H1 (cell line): ENCODE results near the gene RAD51B. TPM values are rescaled to one million over a fixed set of nuclear protein-coding genes. Genes with fewer than 3 reads are reported as not detected.

ENCODE experiments used
- CTCF ChIA-PET: fragments of 300-600 bp; sonication (Branson Sonifier 250); formaldehyde crosslinking; loops from one replicate; lab custom pipeline; 2021; ENCODE audit not compliant: partially characterized antibody; lab: Charles Lee
- POLR2A ChIA-PET: fragments of 300-600 bp; sonication (Branson Sonifier 250); formaldehyde crosslinking; loops from one replicate; lab custom pipeline; 2021; ENCODE audit warnings: inconsistent platforms; ENCODE audit not compliant: partially characterized antibody; lab: Charles Lee
- DNase-seq, 2 experiments: peaks; one replicate each; pipeline versions ENCODE4 v3.0.0 to v3.0.0-alpha.2; 2010 to 2022; ENCODE audit warnings: low spot score in 2 of 2, low read depth in 1 of 2, mixed read lengths in 1 of 2
- FAIRE-seq: peaks from 2 replicates; lab custom pipeline; 2011; peaks lifted over from hg19 to GRCh38; lab: Jason Lieb, UNC
- H2AFZ ChIP-seq: 2 replicates; pipeline ENCODE4 v1.8.1; 2012; ENCODE audit warnings: low read length, inconsistent platforms
- H2AK5ac ChIP-seq: 2 replicates; pipeline ENCODE4 v1.6.1; 2013; ENCODE audit warnings: low read depth, low read length
- H2BK120ac ChIP-seq: replicated peaks from 2 replicates; pipeline ENCODE3; 2013; ENCODE audit warnings: low read depth, low read length, inconsistent platforms
- H2BK12ac ChIP-seq: 2 replicates; pipeline ENCODE4 v1.6.1; 2013; ENCODE audit warnings: low read depth, low read length
- H2BK15ac ChIP-seq: 2 replicates; pipeline ENCODE4 v1.6.1; 2013; ENCODE audit warnings: low read length
- H2BK20ac ChIP-seq: 2 replicates; pipeline ENCODE4 v1.6.1; 2013; ENCODE audit warnings: low read length
- H2BK5ac ChIP-seq: 2 replicates; pipeline ENCODE4 v1.6.1; 2013; ENCODE audit warnings: low read depth, low read length
- H3K14ac ChIP-seq: 2 replicates; pipeline ENCODE4 v1.6.1; 2013; ENCODE audit warnings: inconsistent platforms; ENCODE audit not compliant: insufficient read length
- H3K18ac ChIP-seq: 2 replicates; pipeline ENCODE4 v1.6.1; 2013; ENCODE audit warnings: low read length; ENCODE audit errors: extremely low read depth
- H3K23ac ChIP-seq: 2 replicates; pipeline ENCODE4 v1.6.1; 2013; ENCODE audit warnings: inconsistent platforms; ENCODE audit not compliant: insufficient read length
- H3K23me2 ChIP-seq: 2 replicates; pipeline ENCODE4 v1.6.1; 2013; ENCODE audit warnings: low read depth, low read length
- H3K27ac ChIP-seq: 2 replicates; pipeline ENCODE4 v1.6.1; 2011; ENCODE audit warnings: low read depth, low read length, inconsistent platforms
- H3K27me3 ChIP-seq, 4 experiments: replicated peaks in 1 of 4; 1 replicate in 1 of 4; 2 replicates in 3 of 4; pipeline versions ENCODE4 v1.6.1 to v1.8.1; 2011 to 2013; ENCODE audit warnings: low read length in 3 of 4, mild to moderate bottlenecking in 3 of 4, inconsistent platforms in 2 of 4, mixed read lengths in 2 of 4, moderate library complexity in 1 of 4; ENCODE audit not compliant: control insufficient read depth in 3 of 4, insufficient read depth in 3 of 4; ENCODE audit errors: extremely low read depth in 1 of 4
- H3K36me3 ChIP-seq, 4 experiments: 2 replicates each; pipeline versions ENCODE4 v1.6.1 to v1.8.1; 2011 to 2013; ENCODE audit warnings: mild to moderate bottlenecking in 4 of 4, low read length in 3 of 4, moderate library complexity in 2 of 4, control low read depth in 1 of 4, inconsistent platforms in 1 of 4; ENCODE audit not compliant: insufficient read depth in 4 of 4, control insufficient read depth in 2 of 4
- H3K4ac ChIP-seq: replicated peaks from 2 replicates; pipeline ENCODE3; 2013; ENCODE audit warnings: low read length, low read depth, mixed read lengths, inconsistent platforms; ENCODE audit not compliant: insufficient read length
- H3K4me1 ChIP-seq, 4 experiments: replicated peaks in 1 of 4; 1 replicate in 1 of 4; 2 replicates in 3 of 4; pipeline versions ENCODE4 v1.6.1 to v1.8.1; 2011 to 2013; ENCODE audit warnings: low read length in 3 of 4, inconsistent platforms in 2 of 4, mixed read lengths in 1 of 4; ENCODE audit not compliant: insufficient read depth in 4 of 4, control insufficient read depth in 3 of 4
- H3K4me2 ChIP-seq, 2 experiments: 2 replicates each; pipeline versions ENCODE4 v1.6.1 to v1.8.1; 2011 to 2013; ENCODE audit warnings: low read depth in 2 of 2, low read length in 2 of 2, control low read depth in 1 of 2, inconsistent platforms in 1 of 2, mild to moderate bottlenecking in 1 of 2; ENCODE audit not compliant: insufficient read depth in 1 of 2
- H3K4me3 ChIP-seq, 4 experiments: fragments of 200-600, 300-600 bp in 1 of 4; sonication (generic), shearing (Covaris generic), sonication (Bioruptor Twin) in 1 of 4; 2 replicates each; pipeline versions ENCODE4 v1.5.1 to v1.8.1; 2011 to 2016; ENCODE audit warnings: low read length in 4 of 4, low read depth in 3 of 4, control low read depth in 2 of 4, inconsistent platforms in 2 of 4, mild to moderate bottlenecking in 2 of 4, mixed read lengths in 1 of 4, moderate library complexity in 1 of 4; ENCODE audit not compliant: insufficient read depth in 2 of 4; ENCODE audit errors: extremely low read depth in 1 of 4
- H3K56ac ChIP-seq: replicated peaks from 2 replicates; pipeline ENCODE3; 2013; ENCODE audit warnings: low read depth, mild to moderate bottlenecking, mixed read lengths, low read length, inconsistent platforms; ENCODE audit not compliant: insufficient read length
- H3K79me1 ChIP-seq: 2 replicates; pipeline ENCODE4 v1.6.1; 2013; ENCODE audit warnings: low read depth, low read length, control low read depth
- H3K79me2 ChIP-seq, 2 experiments: 2 replicates each; pipeline versions ENCODE4 v1.6.1 to v1.8.1; 2012 to 2013; ENCODE audit warnings: low read length in 2 of 2, mild to moderate bottlenecking in 2 of 2, inconsistent platforms in 1 of 2; ENCODE audit not compliant: insufficient read depth in 2 of 2, control insufficient read depth in 1 of 2
- H3K9ac ChIP-seq, 4 experiments: replicated peaks in 1 of 4; 1 replicate in 1 of 4; 2 replicates in 3 of 4; pipeline versions ENCODE4 v1.6.1 to v1.8.1; 2011 to 2013; ENCODE audit warnings: low read depth in 3 of 4, low read length in 3 of 4, control low read depth in 2 of 4, mild to moderate bottlenecking in 2 of 4, moderate library complexity in 2 of 4, inconsistent platforms in 1 of 4; ENCODE audit errors: extremely low read depth in 1 of 4
- H3K9me3 ChIP-seq, 2 experiments: 2 replicates each; pipeline versions ENCODE4 v1.6.1 to v1.8.1; 2012 to 2013; ENCODE audit warnings: mild to moderate bottlenecking in 2 of 2, moderate library complexity in 2 of 2, control low read depth in 1 of 2, inconsistent platforms in 1 of 2, low read depth in 1 of 2, low read length in 1 of 2, mixed read lengths in 1 of 2; ENCODE audit not compliant: insufficient read depth in 2 of 2
- H4K20me1 ChIP-seq, 2 experiments: replicated peaks in 1 of 2; 2 replicates each; pipeline versions ENCODE3 to v1.8.1; 2011 to 2013; ENCODE audit warnings: inconsistent platforms in 2 of 2, low read length in 2 of 2, mild to moderate bottlenecking in 1 of 2; ENCODE audit not compliant: insufficient read depth in 2 of 2, control insufficient read depth in 1 of 2
- H4K5ac ChIP-seq: 2 replicates; pipeline ENCODE4 v1.6.1; 2013; ENCODE audit warnings: low read length, low read depth, mixed read lengths, inconsistent platforms; ENCODE audit not compliant: insufficient read length
- H4K8ac ChIP-seq: 2 replicates; pipeline ENCODE4 v1.8.0; 2013; ENCODE audit warnings: mild to moderate bottlenecking, moderate library complexity, low read length, inconsistent platforms; ENCODE audit not compliant: insufficient read depth; ENCODE audit errors: extremely low read depth
- H4K91ac ChIP-seq: replicated peaks from 2 replicates; pipeline ENCODE3; 2013; ENCODE audit warnings: low read length, mixed read lengths, inconsistent platforms; ENCODE audit not compliant: insufficient read length
- BACH1 ChIP-seq: IDR thresholded peaks from 2 replicates; pipeline ENCODE4 v1.6.1; 2012; ENCODE audit warnings: low read length, improper control_type of control experiment
- BCL11A ChIP-seq, 2 experiments: IDR thresholded peaks; one replicate each; pipeline ENCODE4 v1.6.1; 2011; ENCODE audit warnings: low read depth in 2 of 2, low read length in 2 of 2, mild to moderate bottlenecking in 2 of 2
- CEBPB ChIP-seq: IDR thresholded peaks from 2 replicates; pipeline ENCODE4 v1.6.1; 2012; ENCODE audit warnings: low read depth, low read length
- EZH2 ChIP-seq: fragments of 200-600 bp; sonication (generic); IDR thresholded peaks from 2 replicates; pipeline ENCODE4 v1.7.1; 2012; ENCODE audit warnings: low read depth, mild to moderate bottlenecking, moderate library complexity, low read length, inconsistent platforms; ENCODE audit not compliant: severe bottlenecking
- GTF2F1 ChIP-seq: IDR thresholded peaks from 2 replicates; pipeline ENCODE4 v1.6.1; 2012; ENCODE audit warnings: low read depth, low read length, improper control_type of control experiment, borderline replicate concordance
- HDAC2 ChIP-seq, 2 experiments: fragments of 300-600 bp in 1 of 2; sonication (generic) in 1 of 2; IDR thresholded peaks; 2 replicates each; pipeline ENCODE4 v1.6.1; 2011 to 2012; ENCODE audit warnings: low read depth in 2 of 2, low read length in 2 of 2, mild to moderate bottlenecking in 2 of 2, moderate library complexity in 2 of 2, borderline replicate concordance in 1 of 2, inconsistent platforms in 1 of 2
- POLR2AphosphoS5 ChIP-seq: IDR thresholded peaks from 2 replicates; pipeline ENCODE4 v1.6.1; 2011; ENCODE audit warnings: low read depth, low read length
- RXRA ChIP-seq: IDR thresholded peaks from 2 replicates; pipeline ENCODE4 v1.6.1; 2011; ENCODE audit warnings: low read depth, mild to moderate bottlenecking, low read length, moderate library complexity; ENCODE audit not compliant: insufficient read depth
- SIRT6 ChIP-seq: IDR thresholded peaks from one replicate; pipeline ENCODE4 v1.7.1; 2012; ENCODE audit warnings: low read length, inconsistent platforms
- WGBS, 2 experiments: shearing (Covaris generic) in 1 of 2; methylation state at CpG; one replicate each; pipeline versions ENCODE4 v1.1.6 to v1.1.7; 2013 to 2015; ENCODE audit warnings: low lambda C conversion rate in 2 of 2, mixed read lengths in 2 of 2, inconsistent platforms in 1 of 2, low coverage in 1 of 2, missing lambda C conversion rate in 1 of 2; ENCODE audit not compliant: insufficient replicate concordance in 2 of 2, insufficient coverage in 1 of 2, insufficient read length in 1 of 2; ENCODE audit errors: extremely low coverage in 1 of 2, missing lambda C conversion rate in 1 of 2; 5-methylcytosine and 5-hydroxymethylcytosine counted together
- polyA plus RNA-seq, 7 experiments: library from polyadenylated mRNA; depleted of rRNA in 3 of 7; stranded (reverse) in 5 of 7; unstranded in 2 of 7; fragments of >200 nt in 5 of 7; fragments of 200-250 nt in 2 of 7; gene quantifications; 1 replicate in 5 of 7; 2 replicates in 1 of 7; 4 replicates in 1 of 7; pipeline versions ENCODE4 v1.2.1 to v1.2.3, GENCODE V29; 2011 to 2013; ENCODE audit warnings: missing spikeins in 2 of 7, mixed read lengths in 2 of 7
- total RNA-seq: library from RNA; stranded (reverse); fragmentation: NEBNext Ultra II Directional; extraction: Animal tissue kit (Norgen Biotek cat#: 25700); gene quantifications from 2 replicates; pipeline ENCODE4 v1.2.1, GENCODE V29; 2021
- TF ChIP-seq, protein P1 (sequence below): IDR thresholded peaks from 2 replicates; pipeline ENCODE4 v1.6.1; 2012; ENCODE audit warnings: inconsistent platforms
- TF ChIP-seq, protein P2 (sequence below), 3 experiments: IDR thresholded peaks; 1 replicate in 2 of 3; 2 replicates in 1 of 3; pipeline versions ENCODE4 v1.5.1 to v1.6.1; 2011; ENCODE audit warnings: low read length in 3 of 3, mild to moderate bottlenecking in 3 of 3, inconsistent platforms in 2 of 3, low read depth in 1 of 3, moderate library complexity in 1 of 3; ENCODE audit not compliant: insufficient read depth in 1 of 3; ENCODE audit errors: control extremely low read depth in 1 of 3

Gene RAD51B
- total and polyA plus RNA-seq, 2 of the 8 experiments (the other 6 are each of a cell fraction or from before 2014, with no cell fraction given) = 3.9 to 14.9 TPM

GRCh38 chr14:68606176-68606575 is 786.6 kb downstream of the RAD51B start:
- H4K91ac ChIP-seq = no peak overlapping the region
- H3K4me2 ChIP-seq = no peak overlapping the region
- H2BK20ac ChIP-seq = no peak overlapping the region
- H2BK15ac ChIP-seq = no peak overlapping the region
- no peak overlapping the region for H3K56ac ChIP-seq
- DNase-seq (no peak), FAIRE-seq (no peak)
- no peaks in the 10 kb centered on the region; a peak in 1 of 7 replicates for H3K27me3 ChIP-seq
- H3K4ac ChIP-seq = no peak overlapping the region
- H3K23me2 ChIP-seq = no peaks in the 10 kb centered on the region
- no peak overlapping the region for H3K18ac ChIP-seq
- H3K79me1 ChIP-seq = no peaks in the 10 kb centered on the region
- WGBS, 2 experiments = 87% methylated on average over 3 of the region's 3 CpGs; no CpG with 5 or more reads in 1 of the 2 experiments
- no peak overlapping the region for H3K27ac ChIP-seq
- H3K9ac ChIP-seq = no peak overlapping the region
- no peak overlapping the region for H4K5ac ChIP-seq
- H3K4me1 ChIP-seq = peaks cover 0 to 17% (median 8%) of the 10 kb centered on the region in 4 experiments; a peak in 5 of 7 replicates
- H2AFZ ChIP-seq = no peak overlapping the region
- no peak overlapping the region for H2BK120ac ChIP-seq
- no peak overlapping the region for H4K8ac ChIP-seq
- ChIA-PET POLR2A (interaction anchor here (1.2 to 1.6 kb wide), 2 partner anchors 12 to 20 kb away, joined by 3 to 5 read pairs; no protein-coding TSS in a partner anchor), CTCF (interaction anchor here (1.0 kb wide), 1 partner anchor 19 kb away, joined by 4 read pairs; no protein-coding TSS in a partner anchor)
- H4K20me1 ChIP-seq = no peaks in the 10 kb centered on the region
- H3K9me3 ChIP-seq = no peaks in the 10 kb centered on the region
- no peaks in the 10 kb centered on the region for H3K79me2 ChIP-seq
- no peaks in the 10 kb centered on the region for H3K36me3 ChIP-seq
- H2AK5ac ChIP-seq = no peak overlapping the region; the same call in 1 of the 2 replicates
- H3K14ac ChIP-seq = no peak overlapping the region
- no peak overlapping the region for H2BK5ac ChIP-seq
- no peak overlapping the region for H3K4me3 ChIP-seq
- H3K23ac ChIP-seq = no peak overlapping the region
- no peak overlapping the region for H2BK12ac ChIP-seq
- no peak for TF ChIP-seq HDAC2 (IDR thresholded peaks at IDR 0.05; ENCODE audit: borderline replicate concordance in 1 of 2, low read depth in 2 of 2, low read length in 2 of 2)
- no peak for TF ChIP-seq GTF2F1
- no peak for TF ChIP-seq BCL11A (IDR thresholded peaks at IDR 0.05; ENCODE audit: low read depth in 2 of 2, low read length in 2 of 2)
- TF ChIP-seq SIRT6 = no peak
- no peak for TF ChIP-seq CEBPB
- TF ChIP-seq RXRA = no peak
- TF ChIP-seq BACH1 = no peak
- no peak for TF ChIP-seq POLR2AphosphoS5
- TF ChIP-seq EZH2 = no peak
- TF ChIP-seq, protein P1, sequence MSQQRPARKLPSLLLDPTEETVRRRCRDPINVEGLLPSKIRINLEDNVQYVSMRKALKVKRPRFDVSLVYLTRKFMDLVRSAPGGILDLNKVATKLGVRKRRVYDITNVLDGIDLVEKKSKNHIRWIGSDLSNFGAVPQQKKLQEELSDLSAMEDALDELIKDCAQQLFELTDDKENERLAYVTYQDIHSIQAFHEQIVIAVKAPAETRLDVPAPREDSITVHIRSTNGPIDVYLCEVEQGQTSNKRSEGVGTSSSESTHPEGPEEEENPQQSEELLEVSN = no peak
- TF ChIP-seq, protein P2, sequence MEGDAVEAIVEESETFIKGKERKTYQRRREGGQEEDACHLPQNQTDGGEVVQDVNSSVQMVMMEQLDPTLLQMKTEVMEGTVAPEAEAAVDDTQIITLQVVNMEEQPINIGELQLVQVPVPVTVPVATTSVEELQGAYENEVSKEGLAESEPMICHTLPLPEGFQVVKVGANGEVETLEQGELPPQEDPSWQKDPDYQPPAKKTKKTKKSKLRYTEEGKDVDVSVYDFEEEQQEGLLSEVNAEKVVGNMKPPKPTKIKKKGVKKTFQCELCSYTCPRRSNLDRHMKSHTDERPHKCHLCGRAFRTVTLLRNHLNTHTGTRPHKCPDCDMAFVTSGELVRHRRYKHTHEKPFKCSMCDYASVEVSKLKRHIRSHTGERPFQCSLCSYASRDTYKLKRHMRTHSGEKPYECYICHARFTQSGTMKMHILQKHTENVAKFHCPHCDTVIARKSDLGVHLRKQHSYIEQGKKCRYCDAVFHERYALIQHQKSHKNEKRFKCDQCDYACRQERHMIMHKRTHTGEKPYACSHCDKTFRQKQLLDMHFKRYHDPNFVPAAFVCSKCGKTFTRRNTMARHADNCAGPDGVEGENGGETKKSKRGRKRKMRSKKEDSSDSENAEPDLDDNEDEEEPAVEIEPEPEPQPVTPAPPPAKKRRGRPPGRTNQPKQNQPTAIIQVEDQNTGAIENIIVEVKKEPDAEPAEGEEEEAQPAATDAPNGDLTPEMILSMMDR (IDR thresholded peaks at IDR 0.05; ENCODE audit: control extremely low read depth in 1 of 3, insufficient read depth in 1 of 3, low read depth in 1 of 3, low read length in 3 of 3) = no peak
